ENCODE results near the gene CDKAL1.
A peak's percentile ranks its signal among the peaks of the same experiment; 100 is the strongest.

The CDKAL1 gene

DNA sequence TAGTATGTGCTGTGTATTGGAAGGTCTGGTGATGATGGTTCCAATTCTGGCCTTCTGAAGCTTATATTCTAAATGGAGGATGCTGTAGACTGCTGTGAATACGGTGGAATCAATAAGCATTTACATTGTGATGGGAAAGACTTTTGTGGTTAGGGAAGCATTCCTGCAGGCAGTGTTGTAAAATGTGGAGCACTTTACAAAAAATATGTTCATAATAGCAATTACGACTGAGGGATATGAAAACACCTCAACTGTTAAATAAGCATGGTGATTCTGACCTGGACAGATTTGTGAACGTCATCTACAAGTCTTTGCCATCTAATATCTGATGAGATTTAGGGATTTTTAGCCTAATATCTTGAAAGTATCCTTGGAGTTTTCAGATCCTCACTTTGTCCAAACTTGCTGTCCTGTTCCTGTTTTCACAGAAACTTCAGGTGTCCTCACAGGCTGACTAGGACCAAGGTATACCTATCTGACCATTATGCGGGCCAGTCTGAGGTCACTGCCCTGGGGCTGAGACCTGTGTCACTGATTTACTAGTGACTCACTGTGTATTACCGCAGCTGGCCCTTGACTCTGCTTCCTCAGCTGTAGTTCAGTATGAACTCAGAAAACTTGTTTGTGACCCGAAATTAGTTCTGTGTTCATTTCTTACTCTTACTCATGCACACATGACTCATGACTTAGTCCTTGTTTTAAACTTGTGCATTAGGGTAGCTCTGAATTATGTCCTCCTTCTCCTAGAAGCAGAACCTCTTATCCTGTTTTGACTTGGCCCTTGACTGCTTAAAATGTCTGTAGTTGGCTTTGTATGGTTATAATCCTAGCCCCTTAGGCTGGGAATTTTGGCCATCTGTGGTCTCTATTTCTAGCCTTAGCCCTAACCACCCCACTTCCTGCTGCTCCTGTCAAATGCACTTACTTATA, 343.0 kb downstream of the CDKAL1 start:
- DNase-seq (ENCODE audit: low read depth): peak; percentile 18

DNA sequence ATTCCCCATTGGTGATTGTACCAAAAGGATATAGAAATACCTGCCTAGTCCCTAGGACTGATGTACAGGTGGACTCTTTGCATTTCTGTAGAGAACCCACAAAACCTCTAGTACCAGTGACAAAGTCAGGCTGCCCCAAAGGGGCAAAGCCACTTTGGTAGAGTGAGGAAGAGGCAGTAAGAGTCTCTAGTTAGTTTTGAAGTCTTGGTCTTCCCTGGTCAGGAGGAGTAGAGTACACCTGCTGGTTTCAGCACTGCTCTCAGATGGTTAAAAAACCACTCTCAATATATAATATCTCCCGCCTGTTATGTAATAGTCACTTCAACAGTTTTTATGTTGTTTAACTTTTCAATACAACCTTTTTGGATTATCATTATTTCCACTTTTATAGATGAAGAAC, 344.9 kb downstream of the CDKAL1 start:
- DNase-seq (ENCODE audit: low read depth): no peak

DNA sequence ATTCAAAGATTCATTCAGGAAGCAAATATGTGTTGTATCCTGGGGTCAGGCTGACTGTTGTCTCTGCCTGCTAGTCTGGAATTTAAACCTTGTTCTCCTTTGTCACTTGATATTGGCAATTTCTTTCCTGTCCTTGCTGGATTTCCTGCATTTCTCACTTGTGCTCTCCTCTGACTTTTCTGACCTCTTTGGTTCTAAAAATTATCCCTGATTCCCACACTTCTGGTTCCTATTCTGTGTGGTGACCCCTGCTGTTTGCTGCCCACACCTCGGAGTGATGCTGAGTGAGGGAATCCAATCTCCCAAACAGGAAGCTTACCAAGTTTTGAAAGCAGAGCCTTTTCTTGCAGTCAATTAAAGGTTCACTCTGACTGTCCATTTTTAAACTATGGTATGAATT, 345.3 kb downstream of the CDKAL1 start:
- no peak for DNase-seq (ENCODE audit: low read depth)

DNA sequence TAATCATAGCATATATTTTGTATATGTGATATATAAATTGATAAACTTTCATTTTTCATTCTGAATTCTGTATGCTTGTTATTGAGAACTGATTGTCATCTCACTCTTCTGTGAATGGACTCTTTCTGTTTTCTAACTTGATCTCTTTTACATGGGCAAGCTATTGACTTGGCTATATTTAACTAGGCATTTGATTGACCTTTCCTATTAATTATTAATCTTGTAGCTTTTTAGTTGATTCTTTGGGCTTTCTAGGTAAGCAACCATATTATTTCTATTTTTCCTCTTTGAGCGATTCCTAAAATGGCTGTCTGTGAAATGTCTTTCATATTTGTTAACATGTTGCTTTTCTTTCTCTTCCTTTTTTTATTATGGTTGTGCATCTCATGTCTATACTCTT, 347.1 kb downstream of the CDKAL1 start:
- no peak for DNase-seq (ENCODE audit: low read depth)

DNA sequence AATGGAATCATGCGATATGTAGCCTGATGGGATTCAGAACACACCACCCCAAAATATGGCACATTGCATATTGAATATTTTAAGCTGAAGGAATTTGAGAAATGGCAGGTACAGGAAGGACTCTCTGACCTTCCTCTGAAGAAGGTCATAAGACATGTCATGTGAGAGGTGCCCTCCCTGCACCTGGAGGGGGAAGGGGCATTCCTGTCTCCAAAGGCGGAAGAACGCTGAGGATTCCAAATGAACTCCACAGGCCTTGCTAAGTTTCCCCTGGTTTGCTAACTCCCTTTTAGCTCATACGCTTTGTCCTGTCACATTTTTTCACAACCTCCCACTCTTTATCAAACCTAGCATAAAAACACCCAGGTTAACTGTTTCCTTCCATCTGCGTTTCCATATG, 347.8 kb downstream of the CDKAL1 start:
- no peak for DNase-seq (ENCODE audit: low read depth)

DNA sequence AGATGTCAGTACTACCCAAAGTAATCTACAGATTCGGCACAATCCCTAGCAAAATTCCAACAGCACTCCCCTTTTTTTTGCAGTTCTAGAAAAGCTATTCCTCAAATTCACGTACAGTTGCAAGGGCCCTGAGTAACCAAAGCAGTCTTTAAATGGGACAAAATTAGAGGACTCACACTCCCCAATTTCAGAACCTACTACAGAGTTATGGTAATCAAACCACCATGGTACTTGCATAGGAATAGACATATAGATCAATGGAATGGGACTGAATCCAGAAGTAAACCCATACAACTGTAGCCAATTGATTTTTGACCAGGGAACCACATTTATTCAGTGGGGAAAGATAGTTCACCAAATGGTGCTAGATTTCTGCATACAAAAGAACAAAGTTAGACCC, 350.8 kb downstream of the CDKAL1 start:
- DNase-seq (ENCODE audit: low read depth): no peak

DNA sequence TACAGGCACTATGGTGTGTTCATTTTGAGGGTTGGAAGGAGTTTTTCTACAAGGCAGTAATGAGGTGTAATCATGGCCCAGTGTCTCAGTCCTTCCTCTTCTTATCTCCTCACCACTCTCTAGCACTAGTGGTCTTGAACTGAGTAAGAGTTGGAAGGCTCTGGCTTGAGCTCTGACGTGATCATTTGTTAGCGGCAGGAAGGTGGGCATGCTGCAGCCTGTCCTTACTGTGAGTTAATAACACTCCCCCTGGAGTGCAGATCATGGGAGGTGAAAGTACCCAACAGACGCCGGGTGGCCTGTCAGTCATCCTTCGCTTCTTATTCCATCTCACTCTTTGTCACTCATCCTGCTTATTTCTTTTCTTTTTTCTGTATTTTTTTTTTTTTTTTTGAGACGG, 356.9 kb downstream of the CDKAL1 start:
- no peak for DNase-seq (ENCODE audit: low read depth)

DNA sequence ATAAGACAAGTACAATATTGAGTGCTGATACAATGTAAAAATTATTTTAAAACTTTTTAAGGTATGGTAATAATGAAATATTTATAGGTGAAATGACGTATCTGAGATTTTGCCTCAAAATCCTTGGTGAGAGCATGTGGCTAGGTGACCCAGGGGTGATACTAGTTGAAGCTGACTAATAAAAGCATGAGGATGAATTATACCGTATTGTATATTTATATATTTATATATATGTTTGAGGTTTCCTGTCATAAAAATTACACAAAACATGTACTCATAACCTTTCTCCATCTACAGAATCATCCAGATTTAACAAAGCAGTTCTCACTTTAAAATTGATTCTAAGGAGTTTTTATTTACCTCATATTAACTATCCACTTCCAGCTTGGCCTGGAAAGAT, 358.1 kb downstream of the CDKAL1 start:
- DNase-seq (ENCODE audit: low read depth): no peak

DNA sequence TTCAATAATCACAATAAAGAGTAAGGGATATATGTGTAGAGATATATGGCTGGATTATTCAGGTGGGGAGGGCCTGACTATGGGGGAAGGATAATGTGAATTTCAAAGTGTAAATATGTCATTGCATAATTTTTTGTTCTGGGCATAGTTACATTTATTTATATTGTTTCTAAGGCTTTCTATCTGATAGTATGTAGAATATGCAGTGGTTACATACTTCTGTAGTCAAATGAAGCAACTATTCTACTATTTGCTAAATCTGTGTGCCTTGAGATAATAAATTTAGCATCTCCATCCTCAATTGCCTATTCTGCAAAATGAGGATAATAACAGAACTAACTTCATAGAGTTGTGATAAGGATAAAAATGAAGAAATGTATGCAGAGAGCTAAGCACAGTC, 359.2 kb downstream of the CDKAL1 start:
- no peak for DNase-seq (ENCODE audit: low read depth)

DNA sequence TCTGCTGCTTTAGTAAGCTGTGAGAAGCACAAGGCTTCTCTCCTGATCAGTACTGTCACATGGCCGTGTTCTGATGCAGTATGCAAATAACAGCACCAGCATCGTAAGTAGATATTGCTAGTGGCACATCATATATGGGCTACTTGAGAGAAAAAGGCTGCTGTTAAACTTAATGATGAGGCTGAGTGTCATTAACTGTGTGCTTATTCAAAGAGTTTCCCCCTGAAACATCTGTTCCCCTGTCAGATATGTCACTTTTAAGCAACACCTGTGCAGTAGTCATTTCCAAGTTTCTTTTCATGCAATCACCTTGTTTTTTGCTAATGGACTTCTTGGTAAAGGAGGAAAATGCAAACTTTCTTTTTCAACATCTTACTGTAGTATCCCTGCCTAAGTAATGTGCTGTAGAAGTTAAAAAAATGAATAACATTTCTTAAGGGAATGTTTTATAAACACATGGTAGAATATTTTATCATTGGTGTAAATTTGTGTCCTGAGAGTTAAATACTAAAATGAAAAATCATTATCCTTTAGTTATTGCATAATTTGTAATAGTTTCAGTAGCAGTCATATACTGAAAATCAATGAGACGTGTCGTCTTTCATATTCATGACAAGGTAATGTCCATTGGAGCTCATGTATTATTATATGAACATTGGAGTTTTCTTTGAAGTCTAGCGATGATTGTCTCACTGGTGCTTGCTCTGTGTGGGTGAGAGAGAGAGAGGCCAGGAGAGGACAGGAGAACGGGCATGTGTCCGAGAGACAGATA, 366.3 kb downstream of the CDKAL1 start:
- DNase-seq (ENCODE audit: low read depth): no peak

DNA sequence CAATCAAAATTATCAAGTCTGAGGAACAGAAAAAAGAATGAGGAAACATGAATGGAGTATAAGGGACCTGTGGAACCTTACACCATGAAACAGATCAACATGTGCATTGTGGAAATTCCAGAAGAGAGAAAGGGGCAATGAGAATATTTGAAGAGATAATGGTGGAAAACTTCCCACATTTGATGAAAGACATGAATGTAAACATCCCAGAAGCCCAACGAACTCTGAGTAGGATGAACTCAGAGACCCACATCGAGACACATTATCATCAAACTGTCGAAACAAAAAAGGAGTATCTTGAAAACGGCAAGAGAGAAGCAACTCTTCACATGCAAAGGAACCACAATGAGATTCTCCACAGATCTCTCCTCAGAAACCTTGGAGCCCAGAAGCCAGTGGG, 371.1 kb downstream of the CDKAL1 start:
- no peak for DNase-seq (ENCODE audit: low read depth)

DNA sequence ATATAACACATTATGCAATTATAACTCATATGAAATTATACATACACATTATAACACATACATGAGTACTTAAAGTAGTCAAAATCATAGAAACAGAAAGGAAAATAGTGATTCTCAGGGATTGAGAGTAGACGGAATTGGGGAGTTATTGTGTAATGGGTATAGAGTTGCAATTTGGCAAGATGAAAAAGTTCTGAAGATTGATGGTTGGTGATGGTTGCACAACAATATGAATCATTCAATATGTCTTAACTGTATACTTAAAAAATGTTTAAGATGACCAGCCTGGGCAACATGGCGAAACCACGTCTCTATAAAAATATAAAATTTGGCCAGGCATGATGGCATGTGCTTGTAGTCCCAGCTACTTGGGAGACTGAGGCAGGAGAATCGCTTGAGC, 372.7 kb downstream of the CDKAL1 start:
- no peak for DNase-seq (ENCODE audit: low read depth)

DNA sequence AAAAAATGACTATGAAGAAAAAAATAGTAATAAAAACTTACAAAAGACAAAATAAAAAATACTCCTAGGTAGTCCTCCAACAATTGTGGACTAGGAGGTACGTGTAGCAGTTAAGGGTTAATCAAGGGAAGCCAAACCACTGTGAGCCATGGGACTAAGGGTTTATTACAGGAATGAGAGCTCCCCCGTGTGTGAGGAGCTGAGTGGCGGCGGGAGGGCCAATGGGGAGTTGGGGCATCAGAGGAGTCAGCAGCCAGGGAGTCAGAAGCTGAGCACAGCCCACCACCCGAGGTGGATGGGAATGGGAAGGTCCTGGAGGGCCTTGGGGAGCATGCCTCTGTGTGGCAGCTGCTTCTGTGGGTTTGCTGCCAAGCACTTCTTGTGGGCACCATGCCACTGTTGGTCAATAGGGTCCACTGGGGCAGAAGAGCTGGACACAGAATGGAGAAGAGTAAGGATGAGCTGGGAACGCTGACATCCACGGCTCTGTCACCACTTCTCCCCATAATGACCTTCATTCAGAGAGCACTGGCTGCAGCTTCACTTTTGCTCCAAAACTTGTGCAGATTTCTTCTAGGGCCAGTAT, 373.3 kb downstream of the CDKAL1 start:
- DNase-seq (ENCODE audit: low read depth): no peak

DNA sequence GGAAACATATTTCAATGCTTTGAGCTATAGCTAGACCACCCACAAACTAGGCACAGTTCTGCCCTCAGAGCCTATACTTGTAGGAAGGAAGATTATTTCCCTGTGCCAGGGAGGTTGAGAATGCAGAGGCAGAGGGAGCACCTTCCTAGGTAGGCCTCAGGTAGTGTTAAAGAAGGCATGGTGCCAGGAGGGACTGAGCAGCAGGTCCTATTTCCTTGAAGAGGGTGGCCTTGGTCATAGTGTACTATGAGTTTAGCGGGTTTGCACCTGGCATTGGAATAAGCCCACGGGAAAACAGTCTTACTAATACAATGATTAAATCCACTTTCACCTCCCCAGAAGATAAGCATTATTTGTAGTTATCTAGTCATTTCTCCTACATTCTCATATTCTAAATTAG, 375.4 kb downstream of the CDKAL1 start:
- no peak for DNase-seq (ENCODE audit: low read depth)

DNA sequence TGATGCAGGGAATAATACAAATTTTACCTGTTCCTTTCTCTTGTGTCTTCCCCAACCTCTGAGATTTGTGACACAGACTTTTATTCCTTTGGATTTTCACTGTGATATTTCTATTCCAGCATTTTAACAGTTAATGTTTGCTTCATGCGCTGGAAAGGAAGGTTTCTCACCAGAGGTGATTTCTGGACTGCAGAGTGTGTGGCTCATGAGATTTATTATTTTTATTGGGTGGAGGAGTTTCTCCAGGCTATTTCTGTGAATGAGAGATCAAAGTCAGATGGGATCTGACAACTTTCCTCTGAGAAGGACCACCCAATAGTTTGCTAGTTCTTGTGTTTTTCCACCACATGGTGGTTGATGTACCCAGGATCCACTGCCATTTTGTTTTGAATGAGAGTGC, 377.5 kb downstream of the CDKAL1 start:
- DNase-seq (ENCODE audit: low read depth): no peak

DNA sequence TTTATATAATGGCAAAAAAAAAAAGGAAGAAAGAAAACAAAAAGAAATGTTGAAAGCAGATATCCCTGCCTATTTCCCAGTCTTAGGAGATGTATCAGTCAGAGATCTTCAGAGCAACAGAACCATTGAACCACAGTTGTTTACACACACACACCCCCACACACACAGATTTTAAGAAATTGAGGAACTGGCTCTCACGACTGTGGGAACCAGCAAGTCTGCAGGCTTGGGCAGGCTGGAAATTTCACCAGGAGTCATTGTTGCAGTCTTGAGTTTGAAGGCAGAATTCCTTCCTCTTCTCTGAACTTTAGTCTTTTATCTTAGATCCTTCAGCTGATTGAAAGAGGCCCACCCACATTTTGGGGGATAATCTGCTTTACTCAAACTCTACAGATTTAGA, 380.9 kb downstream of the CDKAL1 start:
- DNase-seq (ENCODE audit: low read depth): no peak

DNA sequence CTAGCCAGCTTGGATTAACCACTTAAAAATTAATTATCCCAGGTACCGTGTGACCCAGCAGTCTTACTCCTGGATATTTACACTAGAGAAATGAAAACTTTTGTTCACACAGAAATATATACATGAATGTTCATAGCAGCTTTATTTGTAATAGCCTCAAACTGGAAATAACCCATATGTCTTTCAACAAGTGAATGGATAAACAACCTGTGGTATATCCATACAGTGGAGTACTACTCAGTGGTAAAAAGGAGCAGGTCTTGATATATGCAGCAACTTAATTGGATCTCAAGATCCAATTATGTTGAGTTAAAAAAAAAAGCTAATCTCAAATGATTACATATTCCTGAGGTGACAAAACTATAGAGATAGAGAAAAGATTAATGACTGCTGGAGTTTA, 381.4 kb downstream of the CDKAL1 start:
- no peak for DNase-seq (ENCODE audit: low read depth)

DNA sequence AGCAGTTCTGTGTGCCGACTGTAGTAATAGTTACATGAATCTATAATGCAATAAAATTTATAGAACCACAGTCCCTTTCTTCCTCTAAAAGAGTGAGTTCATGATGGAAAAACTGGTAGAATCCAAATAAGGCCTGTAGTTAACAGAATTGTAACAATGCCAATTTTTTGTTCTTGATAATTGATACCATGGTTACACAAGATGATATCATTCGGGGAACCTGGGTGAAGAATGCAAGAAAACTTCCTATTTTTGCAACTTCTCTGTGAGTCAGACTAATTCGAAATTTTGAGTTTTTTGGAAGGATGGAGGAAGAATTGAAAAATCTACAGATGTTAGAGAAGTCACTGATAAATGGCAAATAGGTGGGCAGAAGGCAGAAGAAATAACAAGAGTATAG, 381.8 kb downstream of the CDKAL1 start:
- no peak for DNase-seq (ENCODE audit: low read depth)

DNA sequence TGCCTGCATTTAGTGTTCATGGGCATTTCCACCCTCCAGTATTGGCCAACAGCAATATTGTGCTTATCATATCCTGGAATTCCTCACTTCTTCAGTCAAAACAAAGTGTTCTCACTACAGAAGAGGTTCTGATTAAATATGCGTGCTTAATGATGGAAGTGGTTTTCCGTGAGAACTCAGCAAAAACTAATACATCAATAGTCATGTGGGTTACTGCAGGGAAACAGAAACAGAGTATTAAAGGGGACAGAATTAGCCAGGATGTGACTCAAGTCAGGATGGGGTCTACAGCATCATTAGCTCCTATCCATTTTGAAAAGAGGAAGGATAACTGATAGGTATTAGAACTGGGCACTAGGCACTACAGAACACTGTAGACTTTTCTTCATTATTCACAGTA, 384.6 kb downstream of the CDKAL1 start:
- DNase-seq (ENCODE audit: low read depth): no peak

DNA sequence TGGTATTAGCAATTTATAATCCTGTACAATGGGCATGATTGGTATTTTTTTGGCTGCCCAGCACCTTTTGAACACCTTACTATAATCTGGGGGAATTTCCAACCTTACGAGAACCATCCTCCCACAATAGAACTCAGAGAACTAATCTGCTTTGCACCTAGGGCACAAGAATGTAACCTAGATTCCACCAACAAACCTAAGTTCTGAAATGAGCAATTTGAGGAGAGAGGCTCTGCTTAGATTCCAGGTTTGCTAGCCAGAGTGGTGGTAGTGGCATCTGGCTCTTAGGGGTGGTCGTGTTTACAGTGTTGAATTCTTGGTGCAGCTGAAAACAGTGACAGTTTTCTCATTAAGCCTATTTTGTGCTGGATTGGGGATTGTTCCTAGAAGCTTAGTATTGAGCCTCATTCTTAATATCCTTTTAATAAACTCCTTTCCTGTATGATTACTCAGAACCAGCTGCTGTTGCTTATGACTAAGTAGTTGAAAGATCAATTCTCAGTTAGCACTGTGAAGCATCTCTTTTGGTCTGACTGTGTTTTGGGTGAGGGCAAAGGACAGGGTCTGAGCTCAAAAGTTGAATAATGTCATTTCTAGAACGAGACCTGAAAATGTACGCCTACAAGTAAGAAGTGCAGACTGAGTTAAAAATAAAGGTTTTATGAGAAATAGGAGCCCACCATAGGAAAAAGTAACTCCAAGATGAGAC, 385.6 kb downstream of the CDKAL1 start:
- DNase-seq (ENCODE audit: low read depth): no peak

DNA sequence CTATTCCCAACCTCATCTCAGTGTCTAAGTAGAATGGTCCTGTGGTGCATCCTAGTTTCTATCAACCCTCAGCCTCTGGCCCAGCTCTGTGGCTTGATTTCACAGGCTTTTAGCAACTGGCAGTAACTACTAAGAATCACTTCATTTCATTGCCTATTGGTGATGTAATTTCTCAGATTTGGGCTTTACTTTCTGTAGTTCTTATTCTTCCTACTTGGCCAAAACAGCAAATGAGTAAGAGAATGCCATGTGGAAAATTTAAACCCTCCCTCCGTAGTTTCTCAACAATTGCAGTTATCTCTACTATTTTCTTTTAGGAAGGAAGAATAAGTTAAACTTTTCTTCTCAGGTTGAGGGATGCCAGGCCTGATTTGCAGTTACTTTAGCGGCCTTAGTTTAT, 387.3 kb downstream of the CDKAL1 start:
- DNase-seq (ENCODE audit: low read depth): no peak

DNA sequence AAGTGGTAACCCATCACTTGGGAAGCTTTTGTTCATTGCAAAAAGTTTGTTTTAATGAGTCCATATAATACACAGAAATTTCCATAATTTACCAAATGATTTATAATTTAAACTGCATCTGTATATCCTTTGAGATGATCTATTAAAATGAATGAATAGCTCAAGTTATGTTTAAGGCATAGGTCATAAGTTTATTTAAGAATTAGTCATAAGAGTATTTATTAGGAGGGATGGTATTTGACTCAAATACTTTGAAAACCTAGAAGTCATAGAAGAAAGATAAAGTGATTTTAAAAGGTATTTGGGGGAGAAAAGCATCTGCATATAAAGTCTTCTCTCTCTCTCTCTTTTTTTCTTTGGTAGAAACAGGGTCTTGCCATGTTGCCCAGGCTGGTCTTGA, 388.5 kb downstream of the CDKAL1 start:
- no peak for DNase-seq (ENCODE audit: low read depth)
